ENCODE results near the gene AMBRA1. TPM values are rescaled to one million over a fixed set of nuclear protein-coding genes. Genes with fewer than 3 reads are reported as not detected.
A peak's percentile ranks its signal among the peaks of the same experiment; 100 is the strongest.

Gene AMBRA1
- polyA plus RNA-seq, 3 donors from 2014 or later, result 5.3 to 12.8 (median 7.4) TPM

- Mint-ChIP-seq H3K27me3 (ENCODE audit: low read depth in 3 of 3) (peaks cover 7 to 20% (median 11%) of the 10 kb centered on the region in 3 donors), H3K36me3 (peaks cover 11 to 15% (median 14%) of the 10 kb centered on the region in 3 donors), H3K4me3 (no peak overlapping the region), H3K27ac (no peak overlapping the region), H3K4me1 (peaks cover 7 to 9% of the 10 kb centered on the region in 2 donors), H3K9me3 (no peaks in the 10 kb centered on the region)
- DNase-seq, result no peak
These were observed 196.3 kb downstream of the AMBRA1 start for GRCh38 chr11:46397526-46397925.

GRCh38 chr11:46393759-46394158, 200.1 kb downstream of the AMBRA1 start:
- no peak for DNase-seq
- peaks cover 8 to 17% of the 10 kb centered on the region in 2 donors for H3K4me1 Mint-ChIP-seq
- H3K4me3 Mint-ChIP-seq, result no peak overlapping the region
- H3K9me3 Mint-ChIP-seq, result no peaks in the 10 kb centered on the region
- H3K27ac Mint-ChIP-seq, result no peak overlapping the region
- H3K36me3 Mint-ChIP-seq, result peaks cover 5 to 10% (median 8%) of the 10 kb centered on the region in 3 donors
- H3K27me3 Mint-ChIP-seq (ENCODE audit: low read depth in 3 of 3), result peaks cover 17 to 36% (median 19%) of the 10 kb centered on the region in 3 donors

GRCh38 chr11:46393231-46393616, 200.6 kb downstream of the AMBRA1 start:
- peak overlapping the region; percentile 64 to 84 (median 68) for H3K4me3 Mint-ChIP-seq
- DNase-seq, result no peak
- no peaks in the 10 kb centered on the region for H3K9me3 Mint-ChIP-seq
- peaks cover 5 to 10% (median 8%) of the 10 kb centered on the region in 3 donors for H3K36me3 Mint-ChIP-seq
- H3K27me3 Mint-ChIP-seq (ENCODE audit: low read depth in 3 of 3), result peaks cover 23 to 41% (median 24%) of the 10 kb centered on the region in 3 donors
- H3K4me1 Mint-ChIP-seq, result peaks cover 8 to 19% of the 10 kb centered on the region in 2 donors
- H3K27ac Mint-ChIP-seq, result no peak overlapping the region

GRCh38 chr11:46392421-46393230, 201.2 kb downstream of the AMBRA1 start:
- H3K9me3 Mint-ChIP-seq, result no peaks in the 10 kb centered on the region
- peaks cover 8 to 23% of the 10 kb centered on the region in 2 donors for H3K4me1 Mint-ChIP-seq
- peak; percentile 73 to 82 (median 80) for DNase-seq
- H3K4me3 Mint-ChIP-seq, result peak overlapping the region; percentile 64 to 84 (median 68)
- no peak overlapping the region for H3K27ac Mint-ChIP-seq
- peaks cover under 1 to 8% (median 7%) of the 10 kb centered on the region in 3 donors for H3K36me3 Mint-ChIP-seq
- peaks cover 24 to 42% (median 28%) of the 10 kb centered on the region in 3 donors for H3K27me3 Mint-ChIP-seq (ENCODE audit: low read depth in 3 of 3)

GRCh38 chr11:46391578-46392420, 202.0 kb downstream of the AMBRA1 start, which contains the start of gene CHRM4:
Gene CHRM4, minus strand, starts transcription at chr11:46391776. Its CDS starts 5,219 bp downstream, at chr11:46386557.
- no peak for DNase-seq
- Mint-ChIP-seq H3K4me1 (peaks cover 8 to 23% of the 10 kb centered on the region in 2 donors), H3K9me3 (no peaks in the 10 kb centered on the region), H3K4me3 (peak within 1 kb of the TSS; percentile 64 to 84 (median 68)), H3K27ac (no peak within 1 kb of the TSS), H3K36me3 (peaks cover 0 to 6% (median 4%) of the 10 kb centered on the region in 3 donors), H3K27me3 (ENCODE audit: low read depth in 3 of 3) (peaks cover 27 to 43% (median 30%) of the 10 kb centered on the region in 3 donors)

- Mint-ChIP-seq H3K27me3 (ENCODE audit: low read depth in 3 of 3) (peaks cover 30 to 43% (median 33%) of the 10 kb centered on the region in 3 donors), H3K36me3 (peaks cover 0 to 2% (median 1%) of the 10 kb centered on the region in 3 donors), H3K27ac (no peak overlapping the region), H3K9me3 (no peaks in the 10 kb centered on the region), H3K4me1 (peaks cover 8 to 24% of the 10 kb centered on the region in 2 donors), H3K4me3 (no peak overlapping the region)
- DNase-seq, result no peak
These were observed 202.6 kb downstream of the AMBRA1 start for GRCh38 chr11:46391186-46391577.

GRCh38 chr11:46390331-46391171, 203.3 kb downstream of the AMBRA1 start:
- Mint-ChIP-seq H3K36me3 (no peaks in the 10 kb centered on the region), H3K4me3 (peak overlapping the region in 3 of 5 donors; percentile 18 to 54 (median 29)), H3K4me1 (peaks cover 8 to 24% of the 10 kb centered on the region in 2 donors), H3K27ac (no peak overlapping the region), H3K9me3 (no peaks in the 10 kb centered on the region), H3K27me3 (ENCODE audit: low read depth in 3 of 3) (peaks cover 30 to 43% (median 34%) of the 10 kb centered on the region in 3 donors)
- DNase-seq, result no peak

- Mint-ChIP-seq H3K9me3 (no peaks in the 10 kb centered on the region), H3K27me3 (ENCODE audit: low read depth in 3 of 3) (peaks cover 33 to 42% (median 34%) of the 10 kb centered on the region in 3 donors), H3K4me1 (peaks cover 8 to 24% of the 10 kb centered on the region in 2 donors), H3K36me3 (no peaks in the 10 kb centered on the region), H3K4me3 (peak overlapping the region in 3 of 5 donors; percentile 6 to 54 (median 18)), H3K27ac (no peak overlapping the region)
- no peak for DNase-seq
These were observed 204.1 kb downstream of the AMBRA1 start for GRCh38 chr11:46389450-46390330.

- Mint-ChIP-seq H3K9me3 (no peaks in the 10 kb centered on the region), H3K27me3 (ENCODE audit: low read depth in 3 of 3) (peaks cover 34 to 36% (median 35%) of the 10 kb centered on the region in 3 donors), H3K4me1 (peaks cover 8 to 24% of the 10 kb centered on the region in 2 donors), H3K36me3 (no peaks in the 10 kb centered on the region), H3K4me3 (peak overlapping the region in 2 of 5 donors; percentile 53 to 56), H3K27ac (no peak overlapping the region)
- no peak for DNase-seq
These were observed 205.0 kb downstream of the AMBRA1 start for GRCh38 chr11:46388619-46389449.

- Mint-ChIP-seq H3K4me1 (peaks cover 7 to 20% of the 10 kb centered on the region in 2 donors), H3K27ac (no peak overlapping the region), H3K9me3 (no peaks in the 10 kb centered on the region), H3K4me3 (no peak overlapping the region), H3K27me3 (ENCODE audit: low read depth in 3 of 3) (peaks cover 30 to 37% (median 32%) of the 10 kb centered on the region in 3 donors), H3K36me3 (no peaks in the 10 kb centered on the region)
- DNase-seq, result no peak
These were observed 205.8 kb downstream of the AMBRA1 start for GRCh38 chr11:46387919-46388618.

GRCh38 chr11:46387456-46387855, 206.4 kb downstream of the AMBRA1 start:
- H3K27me3 Mint-ChIP-seq (ENCODE audit: low read depth in 3 of 3), result peaks cover 25 to 31% (median 28%) of the 10 kb centered on the region in 3 donors
- H3K27ac Mint-ChIP-seq, result no peak overlapping the region
- H3K4me1 Mint-ChIP-seq, result peaks cover under 1 to 15% of the 10 kb centered on the region in 2 donors
- no peaks in the 10 kb centered on the region for H3K9me3 Mint-ChIP-seq
- DNase-seq, result no peak
- H3K36me3 Mint-ChIP-seq, result no peaks in the 10 kb centered on the region
- peak overlapping the region in 1 of 5 donors; percentile 33 for H3K4me3 Mint-ChIP-seq

All from immature natural killer cell (primary cell).